ENCODE measurements around the gene HNF1A. TPM values are rescaled to one million over a fixed set of nuclear protein-coding genes. Genes with fewer than 3 reads are reported as not detected.

HNF1A gene
- total and polyA plus RNA-seq, 2 donors (not counting 1 experiment from before 2014, with no cell fraction given), result not detected

GRCh38 chr12:120990487-120991055 is 12.2 kb downstream of the HNF1A start:
- POLR2A ChIA-PET, result no interaction called here
- TF ChIP-seq EZH2 (IDR thresholded peaks at IDR 0.05; ENCODE audit: borderline replicate concordance, insufficient read depth, low read depth, low read length, poor library complexity, severe bottlenecking), result no peak
- TF ChIP-seq CTCF (IDR thresholded peaks at IDR 0.05), result no peak
- no peaks in the 10 kb centered on the region for H3K4me1 Mint-ChIP-seq
- no peak for DNase-seq
- no peaks in the 10 kb centered on the region for H3K79me2 ChIP-seq (ENCODE audit: control insufficient read depth, insufficient read depth, low read length)
- H3K27me3 Mint-ChIP-seq, result peaks cover 19% of the 10 kb centered on the region
- WGBS (ENCODE audit: insufficient coverage), result 100% methylated on average over 1 of the region's 2 CpGs
- no peak overlapping the region for H2AFZ ChIP-seq (ENCODE audit: insufficient read depth, low read depth, low read length, poor library complexity, severe bottlenecking)
- H3K4me2 ChIP-seq (replicated peaks; ENCODE audit: low read depth, low read length, poor library complexity, severe bottlenecking), result no peak overlapping the region
- no peaks in the 10 kb centered on the region for H4K20me1 ChIP-seq (ENCODE audit: control insufficient read depth, insufficient read depth, low read length, poor library complexity, severe bottlenecking)
- H3K9ac ChIP-seq (ENCODE audit: low read length), result no peak overlapping the region
- CTCF ChIA-PET, result no interaction called here
- H3K4me1 ChIP-seq (ENCODE audit: control insufficient read depth in 2 of 2, insufficient read depth in 2 of 2, low read length in 2 of 2), result no peaks in the 10 kb centered on the region
- no peaks in the 10 kb centered on the region for H3K9me3 ChIP-seq (ENCODE audit: control extremely low read depth in 1 of 3, control insufficient read depth in 2 of 3, insufficient read depth in 1 of 3, low read length in 2 of 3)
- H3K9me3 Mint-ChIP-seq (ENCODE audit: insufficient read depth), result peaks cover 3% of the 10 kb centered on the region
- ATAC-seq (ENCODE audit: low read depth), result no peak
- H3K27ac ChIP-seq (ENCODE audit: low read length in 2 of 2), result no peak overlapping the region
- no peak overlapping the region for H3K27ac Mint-ChIP-seq
- intact Hi-C loops (cut with micrococcal nuclease), result no loop called here
- no peak overlapping the region for H3K4me3 ChIP-seq (ENCODE audit: control extremely low read depth in 1 of 5, extremely low read depth in 1 of 5, insufficient read depth in 1 of 5, low read depth in 2 of 5, low read length in 4 of 5)
- peaks cover 0 to 4% (median 0%) of the 10 kb centered on the region in 4 experiments for H3K27me3 ChIP-seq (replicated peaks in 1 of 4; ENCODE audit: control extremely low read depth in 1 of 4, control insufficient read depth in 3 of 4, insufficient read depth in 4 of 4, low read length in 3 of 4)
- no peaks in the 10 kb centered on the region for H3K36me3 ChIP-seq (replicated peaks in 1 of 2; ENCODE audit: control extremely low read depth in 1 of 2, control insufficient read depth in 1 of 2, extremely low read depth in 1 of 2, insufficient read depth in 2 of 2, low read length in 1 of 2)
- H3K4me3 Mint-ChIP-seq, result no peak overlapping the region

GRCh38 chr12:120991965-120992364 is 13.6 kb downstream of the HNF1A start:
- no peak overlapping the region for H3K27ac Mint-ChIP-seq
- H3K4me3 Mint-ChIP-seq, result no peak overlapping the region
- TF ChIP-seq CTCF (IDR thresholded peaks at IDR 0.05), result no peak
- TF ChIP-seq EZH2 (IDR thresholded peaks at IDR 0.05; ENCODE audit: borderline replicate concordance, insufficient read depth, low read depth, low read length, poor library complexity, severe bottlenecking), result no peak
- peaks cover 22% of the 10 kb centered on the region for H3K27me3 Mint-ChIP-seq
- CTCF ChIA-PET, result interaction anchor here (1.2 kb wide), 1 partner anchor 20 kb away, joined by 4 read pairs; no protein-coding TSS in a partner anchor
- Histone ChIP-seq H3K4me1 (ENCODE audit: control insufficient read depth in 2 of 2, insufficient read depth in 2 of 2, low read length in 2 of 2) (no peaks in the 10 kb centered on the region), H3K36me3 (replicated peaks in 1 of 2; ENCODE audit: control extremely low read depth in 1 of 2, control insufficient read depth in 1 of 2, extremely low read depth in 1 of 2, insufficient read depth in 2 of 2, low read length in 1 of 2) (no peaks in the 10 kb centered on the region), H3K9ac (ENCODE audit: low read length) (no peak overlapping the region), H3K4me2 (replicated peaks; ENCODE audit: low read depth, low read length, poor library complexity, severe bottlenecking) (no peak overlapping the region), H2AFZ (ENCODE audit: insufficient read depth, low read depth, low read length, poor library complexity, severe bottlenecking) (no peak overlapping the region), H3K4me3 (ENCODE audit: control extremely low read depth in 1 of 5, extremely low read depth in 1 of 5, insufficient read depth in 1 of 5, low read depth in 2 of 5, low read length in 4 of 5) (no peak overlapping the region), H3K79me2 (ENCODE audit: control insufficient read depth, insufficient read depth, low read length) (no peaks in the 10 kb centered on the region), H3K9me3 (ENCODE audit: control extremely low read depth in 1 of 3, control insufficient read depth in 2 of 3, insufficient read depth in 1 of 3, low read length in 2 of 3) (peaks cover 0 to 4% (median 0%) of the 10 kb centered on the region in 3 donors), H3K27me3 (replicated peaks in 1 of 4; ENCODE audit: control extremely low read depth in 1 of 4, control insufficient read depth in 3 of 4, insufficient read depth in 4 of 4, low read length in 3 of 4) (peaks cover 0 to 8% (median 0%) of the 10 kb centered on the region in 4 experiments), H4K20me1 (ENCODE audit: control insufficient read depth, insufficient read depth, low read length, poor library complexity, severe bottlenecking) (no peaks in the 10 kb centered on the region), H3K27ac (ENCODE audit: low read length in 2 of 2) (no peak overlapping the region)
- no peak for ATAC-seq (ENCODE audit: low read depth)
- H3K4me1 Mint-ChIP-seq, result no peaks in the 10 kb centered on the region
- POLR2A ChIA-PET, result no interaction called here
- DNase-seq, result no peak
- intact Hi-C loops (cut with micrococcal nuclease), result no loop called here
- H3K9me3 Mint-ChIP-seq (ENCODE audit: insufficient read depth), result peaks cover 3% of the 10 kb centered on the region
